Measurements from ENCODE around the gene CRELD2.

- TF ChIP-seq, protein P1, sequence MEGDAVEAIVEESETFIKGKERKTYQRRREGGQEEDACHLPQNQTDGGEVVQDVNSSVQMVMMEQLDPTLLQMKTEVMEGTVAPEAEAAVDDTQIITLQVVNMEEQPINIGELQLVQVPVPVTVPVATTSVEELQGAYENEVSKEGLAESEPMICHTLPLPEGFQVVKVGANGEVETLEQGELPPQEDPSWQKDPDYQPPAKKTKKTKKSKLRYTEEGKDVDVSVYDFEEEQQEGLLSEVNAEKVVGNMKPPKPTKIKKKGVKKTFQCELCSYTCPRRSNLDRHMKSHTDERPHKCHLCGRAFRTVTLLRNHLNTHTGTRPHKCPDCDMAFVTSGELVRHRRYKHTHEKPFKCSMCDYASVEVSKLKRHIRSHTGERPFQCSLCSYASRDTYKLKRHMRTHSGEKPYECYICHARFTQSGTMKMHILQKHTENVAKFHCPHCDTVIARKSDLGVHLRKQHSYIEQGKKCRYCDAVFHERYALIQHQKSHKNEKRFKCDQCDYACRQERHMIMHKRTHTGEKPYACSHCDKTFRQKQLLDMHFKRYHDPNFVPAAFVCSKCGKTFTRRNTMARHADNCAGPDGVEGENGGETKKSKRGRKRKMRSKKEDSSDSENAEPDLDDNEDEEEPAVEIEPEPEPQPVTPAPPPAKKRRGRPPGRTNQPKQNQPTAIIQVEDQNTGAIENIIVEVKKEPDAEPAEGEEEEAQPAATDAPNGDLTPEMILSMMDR (IDR thresholded peaks at IDR 0.05): no peak
- TF ChIP-seq POLR2A (IDR thresholded peaks at IDR 0.05): no peak
Observed at GRCh38 chr22:49963647-49964026, 45.2 kb downstream of the CRELD2 start.
